T-helper 2 cell treated with Interferon-gamma antibody and Interleukin-4, amounts not matched to agents 5 μg/mL and 100 μg/mL, for 36 hours (primary cell): ENCODE measurements around the gene ROBO1.

ENCODE experiments used
- DNase-seq: peaks from one replicate; pipeline ENCODE4 v3.0.0; 2021; ENCODE audit warnings: low spot score
- H3K27ac Mint-ChIP-seq: one replicate; pipeline ENCODE4 v1.8.0; 2021; ENCODE audit warnings: mild to moderate bottlenecking, mixed read lengths
- H3K27me3 Mint-ChIP-seq: one replicate; pipeline ENCODE4 v1.8.0; 2021; ENCODE audit warnings: low read depth, mixed read lengths
- H3K36me3 Mint-ChIP-seq: one replicate; pipeline ENCODE4 v1.8.0; 2021; ENCODE audit warnings: low read depth, mixed read lengths
- H3K4me1 Mint-ChIP-seq: one replicate; pipeline ENCODE4 v1.8.0; 2021; ENCODE audit warnings: low read depth, mixed read lengths
- H3K4me3 Mint-ChIP-seq: one replicate; pipeline ENCODE4 v1.8.0; 2022; ENCODE audit warnings: mild to moderate bottlenecking, moderate library complexity, mixed read lengths
- H3K9me3 Mint-ChIP-seq: one replicate; pipeline ENCODE4 v1.8.0; 2021; ENCODE audit warnings: mixed read lengths

ROBO1 gene

GRCh38 chr3:78992830-78993229 is 775.0 kb downstream of the ROBO1 start:
- peaks cover 17% of the 10 kb centered on the region for H3K9me3 Mint-ChIP-seq
- H3K27ac Mint-ChIP-seq = no peak overlapping the region
- H3K4me3 Mint-ChIP-seq = no peak overlapping the region
- no peaks in the 10 kb centered on the region for H3K27me3 Mint-ChIP-seq
- no peaks in the 10 kb centered on the region for H3K4me1 Mint-ChIP-seq
- DNase-seq = no peak
- H3K36me3 Mint-ChIP-seq = no peaks in the 10 kb centered on the region

- DNase-seq = no peak
- H3K4me3 Mint-ChIP-seq = no peak overlapping the region
- no peak overlapping the region for H3K27ac Mint-ChIP-seq
- no peaks in the 10 kb centered on the region for H3K4me1 Mint-ChIP-seq
- no peaks in the 10 kb centered on the region for H3K27me3 Mint-ChIP-seq
- H3K36me3 Mint-ChIP-seq = no peaks in the 10 kb centered on the region
- H3K9me3 Mint-ChIP-seq = peaks cover 14% of the 10 kb centered on the region
Observed at GRCh38 chr3:78992400-78992799, 775.4 kb downstream of the ROBO1 start.

GRCh38 chr3:78991656-78992055 is 776.1 kb downstream of the ROBO1 start:
- Mint-ChIP-seq H3K27ac (no peak overlapping the region), H3K27me3 (no peaks in the 10 kb centered on the region), H3K4me1 (no peaks in the 10 kb centered on the region), H3K9me3 (peaks cover 10% of the 10 kb centered on the region), H3K36me3 (no peaks in the 10 kb centered on the region), H3K4me3 (no peak overlapping the region)
- no peak for DNase-seq

- Mint-ChIP-seq H3K27ac (no peak overlapping the region), H3K4me3 (no peak overlapping the region), H3K27me3 (no peaks in the 10 kb centered on the region), H3K4me1 (no peaks in the 10 kb centered on the region), H3K36me3 (no peaks in the 10 kb centered on the region), H3K9me3 (peaks cover 4% of the 10 kb centered on the region)
- DNase-seq = no peak
Observed at GRCh38 chr3:78990156-78990555, 777.6 kb downstream of the ROBO1 start.

GRCh38 chr3:78988324-78988723 is 779.5 kb downstream of the ROBO1 start:
- peaks cover 9% of the 10 kb centered on the region for H3K9me3 Mint-ChIP-seq
- H3K27me3 Mint-ChIP-seq = no peaks in the 10 kb centered on the region
- no peaks in the 10 kb centered on the region for H3K4me1 Mint-ChIP-seq
- no peak overlapping the region for H3K4me3 Mint-ChIP-seq
- DNase-seq = no peak
- H3K27ac Mint-ChIP-seq = no peak overlapping the region
- no peaks in the 10 kb centered on the region for H3K36me3 Mint-ChIP-seq

GRCh38 chr3:78986416-78987101 is 781.2 kb downstream of the ROBO1 start:
- no peak for DNase-seq
- no peak overlapping the region for H3K4me3 Mint-ChIP-seq
- peaks cover 11% of the 10 kb centered on the region for H3K9me3 Mint-ChIP-seq
- H3K4me1 Mint-ChIP-seq = no peaks in the 10 kb centered on the region
- H3K36me3 Mint-ChIP-seq = no peaks in the 10 kb centered on the region
- H3K27me3 Mint-ChIP-seq = no peaks in the 10 kb centered on the region
- no peak overlapping the region for H3K27ac Mint-ChIP-seq

- Mint-ChIP-seq H3K9me3 (peaks cover 11% of the 10 kb centered on the region), H3K27ac (no peak overlapping the region), H3K36me3 (no peaks in the 10 kb centered on the region)
Observed at GRCh38 chr3:78985981-78986380, 781.8 kb downstream of the ROBO1 start.

GRCh38 chr3:78979028-78979427 is 788.8 kb downstream of the ROBO1 start:
- Mint-ChIP-seq H3K4me3 (no peak overlapping the region), H3K27me3 (no peaks in the 10 kb centered on the region), H3K9me3 (peaks cover 4% of the 10 kb centered on the region), H3K27ac (no peak overlapping the region), H3K36me3 (no peaks in the 10 kb centered on the region), H3K4me1 (no peaks in the 10 kb centered on the region)
- no peak for DNase-seq

More at GRCh38 chr3:78985981-78986380, 781.8 kb downstream of the ROBO1 start:
- H3K4me3 Mint-ChIP-seq = no peak overlapping the region
- no peaks in the 10 kb centered on the region for H3K27me3 Mint-ChIP-seq
- no peaks in the 10 kb centered on the region for H3K4me1 Mint-ChIP-seq
- no peak for DNase-seq

GRCh38 chr3:78978037-78978436 is 789.8 kb downstream of the ROBO1 start:
- Mint-ChIP-seq H3K4me1 (no peaks in the 10 kb centered on the region), H3K27me3 (no peaks in the 10 kb centered on the region), H3K9me3 (peaks cover under 1% of the 10 kb centered on the region), H3K36me3 (no peaks in the 10 kb centered on the region), H3K27ac (no peak overlapping the region), H3K4me3 (no peak overlapping the region)
- no peak for DNase-seq

GRCh38 chr3:78977073-78977472 is 790.7 kb downstream of the ROBO1 start:
- H3K4me1 Mint-ChIP-seq = no peaks in the 10 kb centered on the region
- no peaks in the 10 kb centered on the region for H3K27me3 Mint-ChIP-seq

GRCh38 chr3:78976200-78976599 is 791.6 kb downstream of the ROBO1 start:
- H3K27me3 Mint-ChIP-seq = no peaks in the 10 kb centered on the region
- H3K4me3 Mint-ChIP-seq = no peak overlapping the region
- H3K4me1 Mint-ChIP-seq = no peaks in the 10 kb centered on the region
- no peak overlapping the region for H3K27ac Mint-ChIP-seq
- no peaks in the 10 kb centered on the region for H3K9me3 Mint-ChIP-seq
- no peaks in the 10 kb centered on the region for H3K36me3 Mint-ChIP-seq
- no peak for DNase-seq

More at GRCh38 chr3:78977073-78977472, 790.7 kb downstream of the ROBO1 start:
- no peak overlapping the region for H3K4me3 Mint-ChIP-seq
- no peak overlapping the region for H3K27ac Mint-ChIP-seq
- no peaks in the 10 kb centered on the region for H3K36me3 Mint-ChIP-seq
- no peaks in the 10 kb centered on the region for H3K9me3 Mint-ChIP-seq
- DNase-seq = no peak

GRCh38 chr3:78974181-78974790 is 793.5 kb downstream of the ROBO1 start:
- H3K27ac Mint-ChIP-seq = no peak overlapping the region
- no peaks in the 10 kb centered on the region for H3K9me3 Mint-ChIP-seq
- no peak for DNase-seq
- H3K4me3 Mint-ChIP-seq = no peak overlapping the region
- H3K27me3 Mint-ChIP-seq = no peaks in the 10 kb centered on the region
- no peaks in the 10 kb centered on the region for H3K4me1 Mint-ChIP-seq
- H3K36me3 Mint-ChIP-seq = no peaks in the 10 kb centered on the region

- Mint-ChIP-seq H3K4me3 (no peak overlapping the region), H3K9me3 (no peaks in the 10 kb centered on the region), H3K36me3 (no peaks in the 10 kb centered on the region), H3K27me3 (no peaks in the 10 kb centered on the region), H3K4me1 (no peaks in the 10 kb centered on the region), H3K27ac (no peak overlapping the region)
- no peak for DNase-seq
Observed at GRCh38 chr3:78972617-78973301, 795.0 kb downstream of the ROBO1 start.

GRCh38 chr3:78970656-78971055 is 797.1 kb downstream of the ROBO1 start:
- DNase-seq = no peak
- Mint-ChIP-seq H3K4me3 (no peak overlapping the region), H3K9me3 (no peaks in the 10 kb centered on the region), H3K27me3 (no peaks in the 10 kb centered on the region), H3K36me3 (no peaks in the 10 kb centered on the region), H3K4me1 (no peaks in the 10 kb centered on the region), H3K27ac (no peak overlapping the region)
